ENCODE data around the gene TEDC1.

Gene TEDC1

GRCh38 chr14:105495101-105495989 lies 4.3 kb downstream of the TEDC1 start:
- DNase-seq (ENCODE audit: low spot score) = no peak
- no peak for TF ChIP-seq CTCF (IDR thresholded peaks at IDR 0.05; ENCODE audit: extremely low read depth, missing control alignments)

- no peak for TF ChIP-seq CTCF (IDR thresholded peaks at IDR 0.05; ENCODE audit: extremely low read depth, missing control alignments)
- DNase-seq (ENCODE audit: low spot score) = no peak
Measured at GRCh38 chr14:105495990-105496830, 5.2 kb downstream of the TEDC1 start.

GRCh38 chr14:105496831-105497591 lies 6.0 kb downstream of the TEDC1 start:
- TF ChIP-seq CTCF (IDR thresholded peaks at IDR 0.05; ENCODE audit: extremely low read depth, missing control alignments) = no peak
- DNase-seq (ENCODE audit: low spot score) = no peak

- no peak for TF ChIP-seq CTCF (IDR thresholded peaks at IDR 0.05; ENCODE audit: extremely low read depth, missing control alignments)
Measured at GRCh38 chr14:105497671-105498429, 6.8 kb downstream of the TEDC1 start.

GRCh38 chr14:105498430-105499255 lies 7.6 kb downstream of the TEDC1 start:
- DNase-seq (ENCODE audit: low spot score) = no peak
- TF ChIP-seq CTCF (IDR thresholded peaks at IDR 0.05; ENCODE audit: extremely low read depth, missing control alignments) = no peak

More at GRCh38 chr14:105497671-105498429, 6.8 kb downstream of the TEDC1 start:
- DNase-seq (ENCODE audit: low spot score) = no peak

Data from GM20000 (cell line).